Heart left ventricle (tissue), 13 donors: ENCODE data around the gene CCDC136.

Experiments used
- POLR2A ChIP-seq, 2 donors: fragments of 450-650 bp; IDR thresholded peaks; one replicate each; pipeline ENCODE4 v1.6.1; 2017; ENCODE audit warnings: antibody characterized with exemption in 2 of 2, mild to moderate bottlenecking in 2 of 2, moderate library complexity in 2 of 2
- TF ChIP-seq, protein P1 (sequence below), 12 donors: fragments of 200-600 bp; sonication (generic) in 4 of 12; IDR thresholded peaks; one replicate each; pipeline versions ENCODE4 v1.5.0 to v1.8.0; 2018 to 2022; ENCODE audit warnings: antibody characterized with exemption in 12 of 12, mild to moderate bottlenecking in 5 of 12
- donor health status: ischemic (EF 13 %, LVEDD 7.1; RV severe dilation, severe dysfunction).
- donor health status: DM: no; HTN: yes; CAD: no.
- donor health status: DM: no; HTN: no; CAD: no.
- donor health status: ischemic (EF 25% LVEDD 6.9; RV normal size, moderate dysfunction).
- donor health status: ischemic (EF 25% LVEDD 5.7; RV mildly dilated, moderate dysfunction).
- donor health status: ischemic (EF 35%, LVEDD 5.7; RV mildly dilated, moderate dysfunction).
- donor health status: nonischemic (EF 11% LVEDD 7.7; RV severe dilation, severe dysfunction).
- donor health status: DM: yes; HTN: yes; CAD: no.
- donor health status: PGD.
- donor health status: ischemic (EF 29% LVEDD 5.4; RV normal size, mild dysfunction).
- donor health status: nonischemic (EF 23%, LVEDD 6.1; RV moderate dilation, normal function).

DNA sequence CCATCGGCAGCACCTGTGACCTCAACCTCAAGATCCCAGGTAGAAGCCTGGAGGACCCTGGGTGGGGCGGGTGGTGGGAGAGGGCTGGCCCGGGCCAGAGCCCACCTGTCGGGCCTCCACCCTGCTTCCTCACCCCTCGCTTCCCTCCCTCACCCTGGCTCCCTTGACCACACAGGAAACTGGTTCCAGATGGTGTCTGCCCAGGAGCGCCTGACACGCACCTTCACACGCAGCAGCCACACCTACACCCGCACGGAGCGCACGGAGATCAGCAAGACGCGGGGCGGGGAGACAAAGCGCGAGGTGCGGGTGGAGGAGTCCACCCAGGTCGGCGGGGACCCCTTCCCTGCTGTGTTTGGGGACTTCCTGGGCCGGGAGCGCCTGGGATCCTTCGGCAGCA, 62.0 kb downstream of the CCDC136 start:
- TF ChIP-seq, protein P1, sequence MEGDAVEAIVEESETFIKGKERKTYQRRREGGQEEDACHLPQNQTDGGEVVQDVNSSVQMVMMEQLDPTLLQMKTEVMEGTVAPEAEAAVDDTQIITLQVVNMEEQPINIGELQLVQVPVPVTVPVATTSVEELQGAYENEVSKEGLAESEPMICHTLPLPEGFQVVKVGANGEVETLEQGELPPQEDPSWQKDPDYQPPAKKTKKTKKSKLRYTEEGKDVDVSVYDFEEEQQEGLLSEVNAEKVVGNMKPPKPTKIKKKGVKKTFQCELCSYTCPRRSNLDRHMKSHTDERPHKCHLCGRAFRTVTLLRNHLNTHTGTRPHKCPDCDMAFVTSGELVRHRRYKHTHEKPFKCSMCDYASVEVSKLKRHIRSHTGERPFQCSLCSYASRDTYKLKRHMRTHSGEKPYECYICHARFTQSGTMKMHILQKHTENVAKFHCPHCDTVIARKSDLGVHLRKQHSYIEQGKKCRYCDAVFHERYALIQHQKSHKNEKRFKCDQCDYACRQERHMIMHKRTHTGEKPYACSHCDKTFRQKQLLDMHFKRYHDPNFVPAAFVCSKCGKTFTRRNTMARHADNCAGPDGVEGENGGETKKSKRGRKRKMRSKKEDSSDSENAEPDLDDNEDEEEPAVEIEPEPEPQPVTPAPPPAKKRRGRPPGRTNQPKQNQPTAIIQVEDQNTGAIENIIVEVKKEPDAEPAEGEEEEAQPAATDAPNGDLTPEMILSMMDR (IDR thresholded peaks at IDR 0.05): no peak
- no peak for TF ChIP-seq POLR2A (IDR thresholded peaks at IDR 0.05)
